Endothelial cell of umbilical vein (primary cell): Measurements from ENCODE around the gene KCNN3.

Experiments
- CTCF ChIP-seq, 2 donors: IDR thresholded peaks; 1 replicate in 1 of 2; 2 replicates in 1 of 2; pipeline ENCODE4 v1.5.1; 2011; ENCODE audit warnings: low read length in 2 of 2, mild to moderate bottlenecking in 2 of 2, moderate library complexity in 2 of 2, control low read depth in 1 of 2, inconsistent platforms in 1 of 2, low read depth in 1 of 2; ENCODE audit not compliant: insufficient read depth in 1 of 2; ENCODE audit errors: extremely low read depth in 1 of 2
- POLR2A ChIP-seq: IDR thresholded peaks from 2 replicates; pipeline ENCODE4 v1.6.1; 2012; ENCODE audit warnings: low read depth, mild to moderate bottlenecking, control low read depth, low read length

DNA sequence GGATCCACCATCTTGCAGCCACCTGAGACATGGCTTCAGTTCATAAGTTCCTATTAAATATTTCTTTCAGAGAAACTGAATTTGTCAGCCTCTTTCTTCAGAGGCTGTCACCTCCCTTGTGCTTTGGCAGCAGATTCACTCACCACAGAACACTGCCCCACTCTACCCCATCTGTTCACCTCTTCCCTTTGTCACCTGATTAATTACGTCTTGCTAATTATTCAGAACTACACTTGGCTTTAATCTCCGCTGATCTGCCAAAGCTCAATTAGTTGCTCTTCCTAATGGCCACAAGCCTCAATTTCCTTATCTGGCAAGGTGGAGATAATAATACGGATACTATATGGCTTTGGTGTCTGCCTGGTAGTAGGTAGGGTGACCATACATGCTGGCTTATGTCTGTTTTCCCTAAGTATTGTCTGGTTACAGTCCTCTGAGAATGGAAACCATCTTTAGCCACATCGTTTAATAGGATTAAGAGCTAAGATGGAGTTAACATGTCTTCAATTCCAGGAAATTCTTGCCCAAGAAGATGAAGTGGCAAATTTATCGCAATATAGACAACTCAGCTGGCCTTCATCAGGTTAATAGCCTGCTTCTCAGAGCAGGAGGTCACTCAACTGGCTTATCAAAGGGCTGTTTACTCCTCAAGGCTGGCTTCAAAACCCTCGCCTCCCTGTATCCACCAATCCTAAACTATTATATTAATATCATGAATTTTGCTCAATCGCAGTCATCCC, 203.9 kb downstream of the KCNN3 start:
- TF ChIP-seq POLR2A (no peak), CTCF (IDR thresholded peaks at IDR 0.05; ENCODE audit: extremely low read depth in 1 of 2, insufficient read depth in 1 of 2, low read depth in 1 of 2, low read length in 2 of 2) (no peak)
